ENCODE measurements around the gene VSIG10L. TPM values are rescaled to one million over a fixed set of nuclear protein-coding genes. Genes with fewer than 3 reads are reported as not detected.

The VSIG10L gene
- total and polyA plus RNA-seq, 2 donors from 2014 or later = 1.8 to 2.2 TPM

DNA sequence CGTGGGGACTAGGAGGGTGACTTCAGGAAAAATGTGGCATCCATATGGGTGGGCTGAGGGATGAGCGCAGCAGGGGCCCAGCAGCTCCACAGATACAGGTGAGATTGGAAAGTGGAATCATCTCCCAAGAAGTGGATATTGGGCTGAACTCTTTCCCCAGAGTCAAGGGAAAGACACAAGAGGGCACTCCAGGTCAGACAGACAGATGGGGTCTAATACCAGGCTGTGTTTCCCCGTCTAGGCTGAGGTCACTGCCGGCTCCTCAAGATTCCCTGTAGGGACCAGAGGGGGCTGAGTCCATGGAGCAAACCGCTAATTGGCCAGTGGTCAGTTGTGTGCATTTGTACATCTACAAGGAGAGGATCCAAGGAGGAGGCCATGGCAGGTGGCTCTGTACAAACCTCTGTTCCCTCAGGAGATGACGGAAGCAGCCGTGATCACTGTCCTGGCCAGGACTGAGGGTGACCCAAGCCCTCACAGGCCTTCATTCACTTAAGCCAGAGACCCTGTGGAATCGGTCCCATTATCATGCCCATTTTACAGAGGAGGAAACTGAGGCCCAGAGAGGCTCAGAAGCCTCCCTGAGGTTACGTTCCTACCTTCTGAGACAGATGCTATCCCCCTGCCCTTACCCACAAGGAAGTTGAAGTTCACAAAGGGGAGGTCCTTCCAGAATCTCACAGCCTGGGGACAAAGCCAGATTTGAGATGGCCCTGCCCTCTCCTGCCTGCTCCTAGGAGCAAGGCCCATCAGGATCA lies 45.4 kb downstream of the VSIG10L start:
- H3K4me1 ChIP-seq (ENCODE audit: control insufficient read depth in 2 of 3, insufficient read depth in 2 of 3, low read depth in 1 of 3, low read length in 3 of 3) = no peaks in the 10 kb centered on the region
- FAIRE-seq (no peak), DNase-seq (no peak)
- TF ChIP-seq, protein P1, sequence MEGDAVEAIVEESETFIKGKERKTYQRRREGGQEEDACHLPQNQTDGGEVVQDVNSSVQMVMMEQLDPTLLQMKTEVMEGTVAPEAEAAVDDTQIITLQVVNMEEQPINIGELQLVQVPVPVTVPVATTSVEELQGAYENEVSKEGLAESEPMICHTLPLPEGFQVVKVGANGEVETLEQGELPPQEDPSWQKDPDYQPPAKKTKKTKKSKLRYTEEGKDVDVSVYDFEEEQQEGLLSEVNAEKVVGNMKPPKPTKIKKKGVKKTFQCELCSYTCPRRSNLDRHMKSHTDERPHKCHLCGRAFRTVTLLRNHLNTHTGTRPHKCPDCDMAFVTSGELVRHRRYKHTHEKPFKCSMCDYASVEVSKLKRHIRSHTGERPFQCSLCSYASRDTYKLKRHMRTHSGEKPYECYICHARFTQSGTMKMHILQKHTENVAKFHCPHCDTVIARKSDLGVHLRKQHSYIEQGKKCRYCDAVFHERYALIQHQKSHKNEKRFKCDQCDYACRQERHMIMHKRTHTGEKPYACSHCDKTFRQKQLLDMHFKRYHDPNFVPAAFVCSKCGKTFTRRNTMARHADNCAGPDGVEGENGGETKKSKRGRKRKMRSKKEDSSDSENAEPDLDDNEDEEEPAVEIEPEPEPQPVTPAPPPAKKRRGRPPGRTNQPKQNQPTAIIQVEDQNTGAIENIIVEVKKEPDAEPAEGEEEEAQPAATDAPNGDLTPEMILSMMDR (IDR thresholded peaks at IDR 0.05; ENCODE audit: borderline replicate concordance, extremely low read depth, insufficient read depth) = no peak
- no peaks in the 10 kb centered on the region for H3K36me3 ChIP-seq (ENCODE audit: control insufficient read depth in 2 of 3, insufficient read depth in 3 of 3, low read length in 3 of 3)
- no peak overlapping the region for H3K4me3 ChIP-seq (ENCODE audit: low read length in 3 of 3)
- no peaks in the 10 kb centered on the region for H3K27me3 ChIP-seq (ENCODE audit: control insufficient read depth, insufficient read depth, low read length)
- H3K9ac ChIP-seq (ENCODE audit: low read length in 3 of 3) = no peak overlapping the region
- no peak overlapping the region for H3K27ac ChIP-seq (ENCODE audit: low read depth in 2 of 2, low read length in 2 of 2)
- H3K9me3 ChIP-seq (ENCODE audit: control insufficient read depth in 2 of 3, insufficient read depth in 1 of 3, low read length in 3 of 3) = peaks cover 0 to 1% (median 0%) of the 10 kb centered on the region in 3 donors
- intact Hi-C loops (cut with DNase I) = no loop called here

DNA sequence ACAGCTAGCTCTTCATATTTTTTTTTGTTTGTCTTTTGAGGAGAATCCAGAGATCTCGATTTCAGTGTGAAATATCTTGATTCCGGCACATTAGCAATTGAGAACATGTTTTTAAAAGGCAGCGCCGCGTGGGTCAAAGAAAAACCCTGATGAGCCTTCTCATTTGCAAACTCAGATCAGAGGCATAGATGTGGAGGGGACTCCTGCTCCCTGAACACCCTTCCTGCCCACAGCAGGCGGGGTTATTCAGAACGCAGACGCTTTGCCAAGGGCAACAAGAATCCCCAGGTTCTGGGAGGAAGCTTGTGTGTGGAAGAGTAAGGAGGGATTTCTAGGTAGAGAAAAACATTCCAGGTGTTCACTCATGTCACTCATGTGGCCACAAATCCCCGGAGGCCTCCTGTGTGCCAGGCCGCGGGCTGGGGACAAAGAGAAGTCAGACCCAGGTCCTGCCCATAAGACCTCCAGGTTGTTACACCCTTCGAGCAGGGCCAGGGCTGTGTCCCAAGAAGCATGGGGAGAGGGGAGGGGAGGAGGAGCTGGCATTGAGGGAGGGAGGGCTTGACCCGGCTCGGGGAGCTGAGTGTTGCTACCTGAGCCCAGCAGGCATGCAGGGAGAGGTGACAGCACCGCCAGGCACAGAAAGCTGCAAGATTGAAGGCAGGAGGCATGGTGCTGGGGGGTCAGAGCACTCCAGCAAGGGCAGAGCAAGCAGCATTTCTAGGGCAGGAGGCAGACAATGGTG lies 46.4 kb downstream of the VSIG10L start:
- no peaks in the 10 kb centered on the region for H3K9me3 ChIP-seq (ENCODE audit: control insufficient read depth in 2 of 3, insufficient read depth in 1 of 3, low read length in 3 of 3)
- no peak overlapping the region for H3K27ac ChIP-seq (ENCODE audit: low read depth in 2 of 2, low read length in 2 of 2)
- H3K4me3 ChIP-seq (ENCODE audit: low read length in 3 of 3) = no peak overlapping the region
- H3K27me3 ChIP-seq (ENCODE audit: control insufficient read depth, insufficient read depth, low read length) = no peaks in the 10 kb centered on the region
- no peaks in the 10 kb centered on the region for H3K4me1 ChIP-seq (ENCODE audit: control insufficient read depth in 2 of 3, insufficient read depth in 2 of 3, low read depth in 1 of 3, low read length in 3 of 3)
- no peaks in the 10 kb centered on the region for H3K36me3 ChIP-seq (ENCODE audit: control insufficient read depth in 2 of 3, insufficient read depth in 3 of 3, low read length in 3 of 3)
- FAIRE-seq (no peak), DNase-seq (peak in 2 of 5 donors; percentile 20 to 21)
- TF ChIP-seq, protein P1 (IDR thresholded peaks at IDR 0.05; ENCODE audit: borderline replicate concordance, extremely low read depth, insufficient read depth) = no peak
- no peak overlapping the region for H3K9ac ChIP-seq (ENCODE audit: low read length in 3 of 3)
- intact Hi-C loops (cut with DNase I) = no loop called here

DNA sequence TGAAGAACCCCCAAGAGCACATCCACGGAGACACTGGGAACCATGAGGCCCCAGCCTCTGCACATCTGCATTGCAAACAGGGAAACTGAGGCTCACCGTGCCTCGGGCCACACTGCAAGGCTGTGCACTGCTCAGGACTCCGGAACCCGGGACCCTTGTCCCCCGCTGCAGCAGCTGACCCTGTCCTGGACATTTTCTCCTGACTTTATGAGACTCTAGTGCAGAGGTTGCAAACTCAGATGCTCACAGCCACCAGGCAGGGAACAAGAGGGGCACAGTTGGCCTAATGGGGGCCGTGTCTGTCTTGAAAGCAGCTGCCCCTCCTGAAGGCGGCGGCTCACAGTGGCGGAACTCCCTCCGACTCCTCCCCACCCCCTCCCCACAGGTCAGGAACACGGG lies 47.0 kb downstream of the VSIG10L start:
- FAIRE-seq = no peak
- Histone ChIP-seq H3K9me3 (ENCODE audit: control insufficient read depth in 2 of 3, insufficient read depth in 1 of 3, low read length in 3 of 3) (no peaks in the 10 kb centered on the region), H3K4me1 (ENCODE audit: control insufficient read depth in 2 of 3, insufficient read depth in 2 of 3, low read depth in 1 of 3, low read length in 3 of 3) (no peaks in the 10 kb centered on the region), H3K4me3 (ENCODE audit: low read length in 3 of 3) (no peak overlapping the region), H3K36me3 (ENCODE audit: control insufficient read depth in 2 of 3, insufficient read depth in 3 of 3, low read length in 3 of 3) (no peaks in the 10 kb centered on the region), H3K27ac (ENCODE audit: low read depth in 2 of 2, low read length in 2 of 2) (no peak overlapping the region), H3K9ac (ENCODE audit: low read length in 3 of 3) (no peak overlapping the region), H3K27me3 (ENCODE audit: control insufficient read depth, insufficient read depth, low read length) (no peaks in the 10 kb centered on the region)
- TF ChIP-seq, protein P1 (IDR thresholded peaks at IDR 0.05; ENCODE audit: borderline replicate concordance, extremely low read depth, insufficient read depth) = no peak
- intact Hi-C loops (cut with DNase I) = no loop called here
- DNase-seq = no peak
